MCF 10A (cell line): ENCODE data around the gene PTPRN2. TPM values are rescaled to one million over a fixed set of nuclear protein-coding genes. Genes with fewer than 3 reads are reported as not detected.

Experiments
- BruUV-seq: library from RNA; stranded (reverse); fragments of 400-500 nt; replicated peaks from 2 replicates; lab custom pipeline; 2021; lab: Mats Ljungman, UMichigan
- CTCF ChIA-PET: fragments of 300-600 bp; sonication (Branson Sonifier 250); formaldehyde crosslinking; extraction: SDS; loops from one replicate; lab custom pipeline; 2021; ENCODE audit warnings: antibody characterized with exemption, inconsistent platforms; lab: Yijun Ruan, JAX
- POLR2A ChIA-PET: fragments of 300-600, 350-650 bp; sonication (Branson Sonifier 250); formaldehyde crosslinking; extraction: SDS; loops from one replicate; lab custom pipeline; 2020; ENCODE audit warnings: antibody characterized with exemption, inconsistent platforms; lab: Yijun Ruan, JAX
- DNase-seq: peaks from one replicate; pipeline ENCODE4 v3.0.0-alpha.2; 2018; ENCODE audit not compliant: unreplicated experiment
- H3K27ac Mint-ChIP-seq: one replicate; pipeline ENCODE4 v1.8.0; 2022; ENCODE audit warnings: mild to moderate bottlenecking, low read depth, mixed read lengths; ENCODE audit not compliant: unreplicated experiment
- H3K27me3 Mint-ChIP-seq: one replicate; pipeline ENCODE4 v1.8.0; 2022; ENCODE audit warnings: mixed read lengths; ENCODE audit not compliant: insufficient read depth, unreplicated experiment
- H3K36me3 Mint-ChIP-seq: one replicate; pipeline ENCODE4 v1.8.0; 2022; ENCODE audit warnings: mild to moderate bottlenecking, moderate library complexity, mixed read lengths; ENCODE audit not compliant: insufficient read depth, unreplicated experiment
- H3K4me1 Mint-ChIP-seq: one replicate; pipeline ENCODE4 v1.8.0; 2022; ENCODE audit warnings: mixed read lengths; ENCODE audit not compliant: insufficient read depth, unreplicated experiment
- H3K4me3 Mint-ChIP-seq: one replicate; pipeline ENCODE4 v1.8.0; 2022; ENCODE audit warnings: mild to moderate bottlenecking, moderate library complexity, mixed read lengths; ENCODE audit not compliant: unreplicated experiment
- H3K9me3 Mint-ChIP-seq: one replicate; pipeline ENCODE4 v1.8.0; 2022; ENCODE audit warnings: mixed read lengths; ENCODE audit not compliant: unreplicated experiment
- intact Hi-C: fragments of 100-400 bp; cut with micrococcal nuclease; formaldehyde crosslinking; loops from 2 replicates; pipeline ENCODE4 v1.14.1; 2022
- total RNA-seq: library from RNA; stranded (reverse); gene quantifications from 2 replicates; pipeline ENCODE4 v1.2.3, GENCODE V29; 2022
- TF ChIP-seq, protein P1 (sequence below): fragments of 200-600 bp; IDR thresholded peaks from one replicate; pipeline ENCODE4 v1.8.0; 2022; ENCODE audit warnings: antibody characterized with exemption, mild to moderate bottlenecking; ENCODE audit not compliant: unreplicated experiment

The PTPRN2 gene
- total RNA-seq, 1 experiment from 2014 or later: 4.5 TPM

DNA sequence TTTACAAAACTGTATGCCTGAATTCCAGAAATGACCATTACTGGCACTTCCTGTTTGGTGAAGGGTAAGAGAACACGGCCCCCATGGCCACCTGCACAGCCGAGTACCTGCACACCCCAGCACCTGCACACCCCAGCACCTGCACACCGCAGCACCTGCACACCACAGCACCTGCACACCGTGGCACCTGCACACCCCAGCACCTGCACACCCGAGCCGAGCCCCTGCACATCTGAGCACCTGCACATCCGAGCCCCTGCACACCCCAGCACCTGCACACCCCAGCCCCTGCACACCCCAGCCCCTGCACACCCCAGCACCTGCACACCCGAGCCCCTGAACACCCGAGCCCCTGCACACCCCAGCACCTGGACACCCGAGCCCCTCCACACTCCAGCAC lies 1007.3 kb downstream of the PTPRN2 start:
- BruUV-seq: no TSS peak
- Mint-ChIP-seq H3K36me3 (peaks cover 7% of the 10 kb centered on the region), H3K27me3 (peaks cover 30% of the 10 kb centered on the region), H3K4me3 (no peak overlapping the region), H3K9me3 (no peaks in the 10 kb centered on the region), H3K27ac (no peak overlapping the region), H3K4me1 (no peaks in the 10 kb centered on the region)
- no peak for DNase-seq
- POLR2A ChIA-PET: no interaction called here
- CTCF ChIA-PET: no interaction called here
- intact Hi-C loops: no loop called here
- TF ChIP-seq, protein P1, sequence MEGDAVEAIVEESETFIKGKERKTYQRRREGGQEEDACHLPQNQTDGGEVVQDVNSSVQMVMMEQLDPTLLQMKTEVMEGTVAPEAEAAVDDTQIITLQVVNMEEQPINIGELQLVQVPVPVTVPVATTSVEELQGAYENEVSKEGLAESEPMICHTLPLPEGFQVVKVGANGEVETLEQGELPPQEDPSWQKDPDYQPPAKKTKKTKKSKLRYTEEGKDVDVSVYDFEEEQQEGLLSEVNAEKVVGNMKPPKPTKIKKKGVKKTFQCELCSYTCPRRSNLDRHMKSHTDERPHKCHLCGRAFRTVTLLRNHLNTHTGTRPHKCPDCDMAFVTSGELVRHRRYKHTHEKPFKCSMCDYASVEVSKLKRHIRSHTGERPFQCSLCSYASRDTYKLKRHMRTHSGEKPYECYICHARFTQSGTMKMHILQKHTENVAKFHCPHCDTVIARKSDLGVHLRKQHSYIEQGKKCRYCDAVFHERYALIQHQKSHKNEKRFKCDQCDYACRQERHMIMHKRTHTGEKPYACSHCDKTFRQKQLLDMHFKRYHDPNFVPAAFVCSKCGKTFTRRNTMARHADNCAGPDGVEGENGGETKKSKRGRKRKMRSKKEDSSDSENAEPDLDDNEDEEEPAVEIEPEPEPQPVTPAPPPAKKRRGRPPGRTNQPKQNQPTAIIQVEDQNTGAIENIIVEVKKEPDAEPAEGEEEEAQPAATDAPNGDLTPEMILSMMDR: no peak

DNA sequence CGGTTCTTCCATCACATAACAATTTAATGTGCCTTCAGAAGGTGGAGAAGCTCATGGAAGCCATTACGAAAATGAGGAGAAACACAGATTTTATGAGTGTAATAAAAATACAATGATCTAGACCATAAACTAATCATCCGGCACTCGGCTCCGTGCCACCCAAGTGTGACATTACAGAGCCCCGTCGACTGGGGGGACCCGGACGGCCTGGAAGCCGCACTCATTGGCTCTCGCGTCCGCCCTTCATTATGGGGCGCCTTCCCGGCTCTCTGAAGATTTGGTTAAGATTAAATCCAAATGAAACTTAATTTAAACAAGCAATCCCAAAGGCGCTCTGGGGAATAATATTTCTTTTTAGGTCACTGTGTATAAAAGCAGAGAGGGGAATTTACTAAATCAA lies 1008.2 kb downstream of the PTPRN2 start:
- intact Hi-C loops: no loop called here
- BruUV-seq: no TSS peak
- no peak for DNase-seq
- POLR2A ChIA-PET: no interaction called here
- Mint-ChIP-seq H3K27ac (no peak overlapping the region), H3K4me3 (no peak overlapping the region), H3K9me3 (no peaks in the 10 kb centered on the region), H3K36me3 (peaks cover 7% of the 10 kb centered on the region), H3K27me3 (peaks cover 39% of the 10 kb centered on the region), H3K4me1 (no peaks in the 10 kb centered on the region)
- TF ChIP-seq, protein P1: no peak
- CTCF ChIA-PET: no interaction called here

DNA sequence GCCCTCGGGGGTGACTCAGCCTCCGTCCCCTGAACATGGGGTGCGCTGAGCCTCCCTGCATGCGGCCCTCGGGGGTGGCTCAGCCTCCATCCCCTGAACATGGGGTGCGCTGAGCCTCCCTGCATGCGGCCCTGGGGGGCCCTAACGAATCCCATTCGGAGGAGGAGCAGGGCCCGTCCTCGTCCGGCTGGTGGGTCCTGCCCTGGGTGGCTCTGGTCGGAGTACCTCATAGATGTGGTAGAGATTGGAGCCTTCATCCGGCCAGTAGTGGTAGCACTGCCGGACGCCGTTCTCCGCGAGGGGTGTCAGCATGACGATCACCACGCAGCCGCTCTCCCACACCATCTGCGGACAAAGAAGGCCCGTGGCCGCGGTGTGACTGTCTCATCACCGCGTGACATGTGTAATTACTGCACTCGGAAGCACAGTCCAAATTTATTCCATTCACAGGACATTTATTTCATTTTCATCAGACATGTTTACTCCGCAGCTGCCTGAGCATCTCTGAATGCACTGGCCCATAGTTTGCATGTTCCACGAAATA lies 1009.8 kb downstream of the PTPRN2 start:
- TF ChIP-seq, protein P1: no peak
- Mint-ChIP-seq H3K4me1 (no peaks in the 10 kb centered on the region), H3K4me3 (no peak overlapping the region), H3K36me3 (peaks cover 7% of the 10 kb centered on the region), H3K27me3 (peaks cover 50% of the 10 kb centered on the region), H3K27ac (no peak overlapping the region), H3K9me3 (no peaks in the 10 kb centered on the region)
- POLR2A ChIA-PET: no interaction called here
- CTCF ChIA-PET: no interaction called here
- no peak for DNase-seq
- no TSS peak for BruUV-seq
- intact Hi-C loops: no loop called here

DNA sequence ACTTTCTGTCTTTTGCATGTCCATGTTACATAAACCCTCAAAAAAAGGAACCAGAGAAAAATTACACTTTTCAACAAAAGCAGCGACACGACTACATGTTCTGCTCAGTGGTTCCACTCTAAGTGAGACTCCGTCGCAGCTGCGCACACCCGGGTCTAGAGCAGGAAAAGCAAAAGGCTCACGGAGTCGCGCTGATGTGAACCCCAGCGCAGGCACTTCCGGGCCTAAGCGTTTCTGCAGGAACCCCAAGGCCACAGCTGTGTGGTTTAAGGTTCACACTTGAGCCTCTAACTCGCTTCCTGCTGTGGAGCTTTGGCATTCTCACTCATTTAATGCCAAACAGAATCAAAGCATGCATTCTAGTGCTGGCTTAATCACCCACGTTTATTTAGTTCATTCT lies 1010.6 kb downstream of the PTPRN2 start:
- Mint-ChIP-seq H3K36me3 (peaks cover 7% of the 10 kb centered on the region), H3K9me3 (no peaks in the 10 kb centered on the region), H3K27me3 (peaks cover 43% of the 10 kb centered on the region), H3K27ac (no peak overlapping the region), H3K4me3 (no peak overlapping the region), H3K4me1 (no peaks in the 10 kb centered on the region)
- ChIA-PET POLR2A (no interaction called here), CTCF (no interaction called here)
- BruUV-seq: no TSS peak
- TF ChIP-seq, protein P1: no peak
- no peak for DNase-seq
- intact Hi-C loops: no loop called here
